Panc1 (cell line): ENCODE measurements around the gene EHD1. TPM values are rescaled to one million over a fixed set of nuclear protein-coding genes. Genes with fewer than 3 reads are reported as not detected.

Experiments
- ATAC-seq: fragments of 200-7000 bp; cut with Tn5 transposase; 2 replicates; pipeline ENCODE4 v1.9.1; 2020; ENCODE audit warnings: mild to moderate bottlenecking, moderate library complexity
- Bru-seq: library from RNA; stranded (reverse); fragments of 400-500 nt; gene quantifications from one replicate; lab custom pipeline; 2021; lab: Mats Ljungman, UMichigan
- BruChase-seq, 2 experiments: library from RNA; stranded (reverse); fragments of 400-500 nt; gene quantifications; one replicate each; lab custom pipeline; 2021; lab: Mats Ljungman, UMichigan
- BruUV-seq: library from RNA; stranded (reverse); fragments of 400-500 nt; replicated peaks from 2 replicates; lab custom pipeline; 2021; lab: Mats Ljungman, UMichigan
- CTCF ChIA-PET: fragments of 300-600 bp; sonication (Branson Sonifier 250); formaldehyde crosslinking; loops from one replicate; lab custom pipeline; 2022; ENCODE audit warnings: antibody characterized with exemption; lab: Charles Lee
- POLR2A ChIA-PET: fragments of 300-600 bp; sonication (Branson Sonifier 250); formaldehyde crosslinking; loops from one replicate; lab custom pipeline; 2022; ENCODE audit warnings: antibody characterized with exemption; lab: Charles Lee
- DNase-seq: peaks from one replicate; pipeline ENCODE4 v3.0.0-alpha.2; 2010; ENCODE audit warnings: low read depth, low spot score
- H3K27ac ChIP-seq: 2 replicates; pipeline ENCODE4 v1.5.1; 2011; ENCODE audit warnings: mild to moderate bottlenecking, low read length, inconsistent platforms
- H3K27me3 ChIP-seq: fragments of 200-500 bp; sonication (Bioruptor generic); 2 replicates; pipeline ENCODE4 v1.6.0; 2014; ENCODE audit warnings: low read length, inconsistent platforms; ENCODE audit not compliant: control insufficient read depth, insufficient read depth
- H3K36me3 ChIP-seq: fragments of 200-500 bp; sonication (Bioruptor generic); 2 replicates; pipeline ENCODE4 v1.5.1; 2014; ENCODE audit warnings: inconsistent platforms, mild to moderate bottlenecking, low read length, moderate library complexity; ENCODE audit not compliant: control insufficient read depth, insufficient read depth
- H3K4me1 ChIP-seq: 2 replicates; pipeline ENCODE4 v1.5.1; 2011; ENCODE audit warnings: inconsistent platforms, mild to moderate bottlenecking, low read length, moderate library complexity; ENCODE audit not compliant: control insufficient read depth, insufficient read depth
- H3K4me3 ChIP-seq, 2 experiments: 2 replicates each; pipeline ENCODE4 v1.5.1; 2011 to 2012; ENCODE audit warnings: low read depth in 2 of 2, low read length in 2 of 2, mild to moderate bottlenecking in 2 of 2, inconsistent platforms in 1 of 2, moderate library complexity in 1 of 2
- H3K9me3 ChIP-seq: fragments of 200-500 bp; sonication (Bioruptor generic); 2 replicates; pipeline ENCODE4 v1.5.1; 2014; ENCODE audit warnings: low read depth, mild to moderate bottlenecking, inconsistent platforms, low read length, moderate library complexity; ENCODE audit not compliant: control insufficient read depth, insufficient read depth
- CTCF ChIP-seq: fragments of 450-650 bp; IDR thresholded peaks from 2 replicates; pipeline ENCODE4 v1.5.1; 2017; ENCODE audit warnings: mild to moderate bottlenecking
- POLR2AphosphoS5 ChIP-seq: IDR thresholded peaks from 2 replicates; pipeline ENCODE4 v1.6.1; 2012; ENCODE audit warnings: mild to moderate bottlenecking, low read depth, low read length, moderate library complexity
- REST ChIP-seq, 2 experiments: IDR thresholded peaks; 2 replicates each; pipeline ENCODE4 v1.6.1; 2011 to 2012; ENCODE audit warnings: low read depth in 2 of 2, control low read depth in 1 of 2, low read length in 1 of 2, mild to moderate bottlenecking in 1 of 2, moderate library complexity in 1 of 2; ENCODE audit not compliant: insufficient read depth in 1 of 2
- SIN3A ChIP-seq: IDR thresholded peaks from 2 replicates; pipeline ENCODE4 v1.6.1; 2012; ENCODE audit warnings: low read depth, mild to moderate bottlenecking, low read length, moderate library complexity, borderline replicate concordance; ENCODE audit not compliant: insufficient read depth
- TCF7L2 ChIP-seq: IDR thresholded peaks from 2 replicates; pipeline ENCODE4 v1.6.1; 2011; ENCODE audit warnings: mild to moderate bottlenecking, low read depth, low read length, inconsistent platforms
- in situ Hi-C: cut with HindIII; loops from 2 replicates; pipeline ENCODE4 v1.10.0; 2016; ENCODE audit warnings: low sequenced_read_pairs, low pct_unique_long_range_greater_than_20kb
- intact Hi-C: fragments of 100-400 bp; cut with micrococcal nuclease; formaldehyde crosslinking; loops from one replicate; pipeline ENCODE4 v1.10.0; 2022; ENCODE audit not compliant: unreplicated experiment
- long read RNA-seq: library from polyadenylated mRNA; unstranded; transcript quantifications from one replicate; pipeline ENCODE4 v2.0.0, GENCODE V29; 2021; ENCODE audit not compliant: unreplicated experiment
- polyA plus RNA-seq: library from polyadenylated mRNA; unstranded; fragments of >200 nt; gene quantifications from one replicate; pipeline ENCODE4 v1.2.1, GENCODE V29; 2012; ENCODE audit warnings: missing spikeins; ENCODE audit not compliant: insufficient read length
- total RNA-seq: library from RNA; stranded (reverse); gene quantifications from one replicate; pipeline ENCODE4 v1.2.1, GENCODE V29; 2021; ENCODE audit not compliant: unreplicated experiment

Gene EHD1
- total RNA-seq, result 186 TPM
- 280 TPM for polyA plus RNA-seq
- Bru-seq, nascent RNA, result percentile 75 among the genes with signal in this experiment
- BruChase-seq, experiment 1, labeled RNA remaining after a 2-hour chase, result percentile 87 among the genes with signal in this experiment
- BruChase-seq, experiment 2, labeled RNA remaining after a 6-hour chase, result percentile 88 among the genes with signal in this experiment
- long read RNA-seq, full-length matches to known transcripts, result 75 of 247 reads
- long read RNA-seq, partial matches to known transcripts, result 27 of 247 reads
- long read RNA-seq, other reads (novel, unspliced or antisense), result 145 of 247 reads

DNA sequence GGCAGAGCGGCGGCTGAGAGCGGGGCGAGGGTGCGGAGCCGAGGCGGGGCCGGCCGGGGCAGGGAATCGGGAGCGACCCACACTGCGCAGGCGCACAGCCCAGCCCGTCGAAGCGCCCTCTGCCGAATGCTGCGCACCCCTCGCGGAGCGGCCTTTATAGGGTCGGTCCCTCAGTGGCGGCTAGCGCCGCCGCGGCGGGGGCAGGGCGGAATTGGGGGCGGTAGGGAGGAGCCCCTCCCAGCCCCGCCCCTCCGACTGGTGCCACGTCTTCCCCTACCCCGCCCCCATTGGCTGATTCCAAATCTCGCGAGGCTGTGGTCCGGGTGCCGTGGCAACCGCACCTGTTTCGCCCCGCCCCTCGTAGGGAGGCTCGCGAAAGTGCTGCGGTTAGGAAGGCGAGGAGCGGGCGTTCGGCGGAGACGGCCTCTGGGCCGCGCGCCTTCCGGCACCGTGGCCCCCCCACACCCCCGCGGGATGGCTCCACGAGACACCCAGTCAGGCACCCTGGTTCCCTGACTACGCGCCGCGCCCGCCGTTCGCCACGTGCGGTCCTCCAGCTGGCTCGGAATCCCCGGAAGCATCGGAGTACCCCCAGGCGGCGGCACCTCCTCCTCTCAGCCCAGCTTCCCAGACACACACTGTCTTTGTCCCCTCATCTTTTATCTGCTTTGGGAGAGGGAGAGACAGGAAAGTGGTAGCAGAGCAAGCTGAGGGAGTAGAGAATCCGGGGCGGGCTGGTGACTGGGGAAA, at the start of gene EHD1:
Gene EHD1 (minus strand): TSS at position 128 of the 750 bp plus-strand sequence. CDS start 157 bp downstream, outside the sequence.
- ChIA-PET CTCF (interaction anchor here (0.6 to 2.0 kb wide), 6 partner anchors 9 to 776 kb away, joined by 3 to 6 read pairs (median 5); no protein-coding TSS in a partner anchor), POLR2A (interaction anchor here (0.6 to 1.8 kb wide), 2 partner anchors 17 to 130 kb away, joined by 4 to 11 read pairs; no protein-coding TSS in a partner anchor)
- H3K4me1 ChIP-seq, result peaks cover 33% of the 10 kb centered on the region
- H3K4me3 ChIP-seq, result peak within 1 kb of the TSS; percentile 88 to 99
- intact Hi-C loops, result no loop called here
- peak; percentile 88 for DNase-seq
- TF ChIP-seq REST (IDR thresholded peaks at IDR 0.05; ENCODE audit: insufficient read depth in 1 of 2, low read depth in 2 of 2, low read length in 1 of 2), result no peak
- 0 out of 2 replicates have a peak, but pooled peaks have one; percentile 7 for TF ChIP-seq TCF7L2
- peak; percentile 94 for TF ChIP-seq CTCF
- TF ChIP-seq SIN3A, result peak; percentile 98; the same call in 1 of the 2 replicates
- TF ChIP-seq POLR2AphosphoS5, result peak; percentile 98
- H3K9me3 ChIP-seq, result no peaks in the 10 kb centered on the region
- H3K27ac ChIP-seq, result peak within 1 kb of the TSS; percentile 97
- ATAC-seq, result peak; percentile 89
- in situ Hi-C loops, result no loop called here
- H3K27me3 ChIP-seq, result no peaks in the 10 kb centered on the region
- BruUV-seq, result no TSS peak
- no peaks in the 10 kb centered on the region; the same call in 1 of the 2 replicates for H3K36me3 ChIP-seq

DNA sequence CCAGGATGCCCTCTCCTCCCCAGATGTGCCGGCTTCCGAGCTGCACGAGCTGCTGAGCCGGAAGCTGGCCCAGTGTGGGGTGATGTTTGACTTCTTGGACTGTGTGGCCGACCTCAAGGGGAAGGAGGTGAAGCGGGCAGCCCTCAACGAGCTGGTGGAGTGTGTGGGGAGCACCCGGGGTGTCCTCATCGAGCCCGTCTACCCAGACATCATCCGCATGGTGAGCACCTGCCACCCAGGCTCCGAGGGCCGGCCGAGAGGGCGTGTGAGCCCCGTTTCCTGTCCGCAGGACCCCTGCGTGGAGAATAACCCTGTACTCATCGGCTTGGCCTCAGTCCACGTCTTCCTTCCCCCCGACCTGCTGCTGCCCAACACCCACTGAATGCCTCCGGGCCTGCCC, 48.3 kb upstream of the EHD1 start:
- intact Hi-C loops, result no loop called here
- in situ Hi-C loops, result no loop called here
- Histone ChIP-seq H3K4me1 (peaks cover 8% of the 10 kb centered on the region; the same call in 1 of the 2 replicates), H3K9me3 (no peaks in the 10 kb centered on the region), H3K27me3 (no peaks in the 10 kb centered on the region), H3K4me3 (no peak overlapping the region), H3K27ac (no peak overlapping the region), H3K36me3 (no peaks in the 10 kb centered on the region; the same call in 1 of the 2 replicates)
- DNase-seq (no peak), ATAC-seq (no peak)
- TF ChIP-seq REST (IDR thresholded peaks at IDR 0.05; ENCODE audit: insufficient read depth in 1 of 2, low read depth in 2 of 2, low read length in 1 of 2) (no peak), TCF7L2 (no peak), SIN3A (no peak), POLR2AphosphoS5 (no peak), CTCF (no peak)
- no TSS peak for BruUV-seq
- ChIA-PET CTCF (no interaction called here), POLR2A (interaction anchor here (0.5 kb wide), 1 partner anchor 58 kb away, joined by 7 read pairs; no protein-coding TSS in a partner anchor)
